ENCODE measurements around the gene ZNF470. TPM values are rescaled to one million over a fixed set of nuclear protein-coding genes. Genes with fewer than 3 reads are reported as not detected.

The ZNF470 gene
- total RNA-seq, 1 experiment from 2014 or later = 7.1 TPM

DNA sequence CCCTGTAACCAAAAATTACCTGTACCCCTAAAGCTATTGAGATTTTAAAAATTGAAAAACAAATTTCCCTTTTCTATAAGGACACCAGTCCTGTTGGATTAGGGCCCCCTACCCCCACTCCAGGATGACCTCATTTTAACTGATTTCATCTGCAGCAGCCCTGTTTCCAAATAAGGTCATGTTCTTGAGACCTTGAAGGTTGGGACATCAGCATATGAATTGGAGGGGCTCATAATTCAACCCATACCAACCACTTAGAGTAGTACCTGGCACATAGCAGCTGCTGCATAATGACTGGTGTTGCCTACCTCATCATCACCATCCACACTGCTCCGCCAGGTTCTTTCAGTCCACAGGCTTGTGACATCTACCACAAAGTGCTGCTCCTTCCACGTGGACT is 45.5 kb downstream of the ZNF470 start:
- no peak overlapping the region for H3K56ac ChIP-seq (ENCODE audit: insufficient read length, low read depth, low read length)
- H2AK5ac ChIP-seq (ENCODE audit: insufficient read length, low read length) = no peak overlapping the region
- H3K4ac ChIP-seq (ENCODE audit: low read depth, low read length) = no peak overlapping the region
- no peaks in the 10 kb centered on the region for H3K4me1 ChIP-seq (ENCODE audit: insufficient read depth, low read length)
- H4K5ac ChIP-seq (ENCODE audit: insufficient read length, low read depth, low read length) = no peak overlapping the region
- H2BK20ac ChIP-seq (ENCODE audit: low read depth, low read length, poor library complexity, severe bottlenecking) = no peak overlapping the region
- no CpG with 5 or more reads among the region's 2 CpGs for WGBS (ENCODE audit: extremely low coverage, insufficient read length, low lambda C conversion rate)
- H2BK15ac ChIP-seq (ENCODE audit: low read depth, low read length) = no peak overlapping the region
- no peaks in the 10 kb centered on the region for H4K20me1 ChIP-seq (ENCODE audit: control insufficient read depth, insufficient read depth, insufficient read length)
- no peak overlapping the region for H2BK120ac ChIP-seq (ENCODE audit: low read depth, low read length, poor library complexity, severe bottlenecking)
- H3K9me3 ChIP-seq (ENCODE audit: control insufficient read depth, low read depth, low read length) = peaks cover 17% of the 10 kb centered on the region
- H2BK5ac ChIP-seq (ENCODE audit: insufficient read length, low read length) = no peak overlapping the region
- H3K27me3 ChIP-seq (ENCODE audit: insufficient read depth, low read length) = no peaks in the 10 kb centered on the region
- H3K27ac ChIP-seq (ENCODE audit: insufficient read length, low read depth, low read length) = no peak overlapping the region
- H3K23me2 ChIP-seq (ENCODE audit: insufficient read length, low read depth, low read length, poor library complexity, severe bottlenecking) = no peaks in the 10 kb centered on the region
- DNase-seq = no peak
- H3K4me3 Mint-ChIP-seq = no peak overlapping the region
- no peak overlapping the region for H2BK12ac ChIP-seq (ENCODE audit: insufficient read length, low read depth, low read length)
- H3K36me3 Mint-ChIP-seq (ENCODE audit: insufficient read depth in 1 of 3, low read depth in 3 of 3) = peaks cover 78 to 91% (median 84%) of the 10 kb centered on the region in 3 experiments
- no peak overlapping the region for H3K4me2 ChIP-seq (ENCODE audit: insufficient read depth, insufficient read length, low read length)
- peaks cover 1% of the 10 kb centered on the region for H3K27me3 Mint-ChIP-seq (ENCODE audit: low read depth)
- no peak overlapping the region for H3K14ac ChIP-seq (ENCODE audit: insufficient read depth, low read length)
- no peaks in the 10 kb centered on the region for H3K4me1 Mint-ChIP-seq
- H4K91ac ChIP-seq (ENCODE audit: insufficient read length, low read depth, low read length) = no peak overlapping the region
- no peak overlapping the region for H3K9ac ChIP-seq (ENCODE audit: extremely low read depth, insufficient read length, low read length)
- TF ChIP-seq, protein P1, sequence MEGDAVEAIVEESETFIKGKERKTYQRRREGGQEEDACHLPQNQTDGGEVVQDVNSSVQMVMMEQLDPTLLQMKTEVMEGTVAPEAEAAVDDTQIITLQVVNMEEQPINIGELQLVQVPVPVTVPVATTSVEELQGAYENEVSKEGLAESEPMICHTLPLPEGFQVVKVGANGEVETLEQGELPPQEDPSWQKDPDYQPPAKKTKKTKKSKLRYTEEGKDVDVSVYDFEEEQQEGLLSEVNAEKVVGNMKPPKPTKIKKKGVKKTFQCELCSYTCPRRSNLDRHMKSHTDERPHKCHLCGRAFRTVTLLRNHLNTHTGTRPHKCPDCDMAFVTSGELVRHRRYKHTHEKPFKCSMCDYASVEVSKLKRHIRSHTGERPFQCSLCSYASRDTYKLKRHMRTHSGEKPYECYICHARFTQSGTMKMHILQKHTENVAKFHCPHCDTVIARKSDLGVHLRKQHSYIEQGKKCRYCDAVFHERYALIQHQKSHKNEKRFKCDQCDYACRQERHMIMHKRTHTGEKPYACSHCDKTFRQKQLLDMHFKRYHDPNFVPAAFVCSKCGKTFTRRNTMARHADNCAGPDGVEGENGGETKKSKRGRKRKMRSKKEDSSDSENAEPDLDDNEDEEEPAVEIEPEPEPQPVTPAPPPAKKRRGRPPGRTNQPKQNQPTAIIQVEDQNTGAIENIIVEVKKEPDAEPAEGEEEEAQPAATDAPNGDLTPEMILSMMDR (conservative IDR thresholded peaks at IDR 0.05) = no peak
- peaks cover 3% of the 10 kb centered on the region; the same call in 1 of the 2 replicates for H3K79me2 ChIP-seq (ENCODE audit: insufficient read depth, low read length)
- H4K8ac ChIP-seq (replicated peaks; ENCODE audit: insufficient read length, low read depth, low read length) = no peak overlapping the region
- H3K18ac ChIP-seq (ENCODE audit: insufficient read length, low read depth, low read length) = no peak overlapping the region
- H3K79me1 ChIP-seq (ENCODE audit: insufficient read depth, low read depth, low read length, poor library complexity, severe bottlenecking) = no peaks in the 10 kb centered on the region
- no peak overlapping the region for H2AFZ ChIP-seq (ENCODE audit: low read length)
- no peak overlapping the region for H3T11ph ChIP-seq (ENCODE audit: low read length)
- H3K27ac Mint-ChIP-seq = no peak overlapping the region
- H3K23ac ChIP-seq (ENCODE audit: insufficient read length, low read depth, low read length) = no peak overlapping the region
- H3K9me3 Mint-ChIP-seq = peaks cover 97 to 100% of the 10 kb centered on the region in 2 experiments

Data from H9 (cell line).